Heart left ventricle (tissue), 13 donors: Measurements from ENCODE around the gene HCK.

Experiments
- POLR2A ChIP-seq, 2 donors: fragments of 450-650 bp; IDR thresholded peaks; one replicate each; pipeline ENCODE4 v1.6.1; 2017; ENCODE audit warnings: antibody characterized with exemption in 2 of 2, mild to moderate bottlenecking in 2 of 2, moderate library complexity in 2 of 2
- TF ChIP-seq, protein P1 (sequence below), 12 donors: fragments of 200-600 bp; sonication (generic) in 4 of 12; IDR thresholded peaks; one replicate each; pipeline versions ENCODE4 v1.5.0 to v1.8.0; 2018 to 2022; ENCODE audit warnings: antibody characterized with exemption in 12 of 12, mild to moderate bottlenecking in 5 of 12
- donor health status: ischemic (EF 13 %, LVEDD 7.1; RV severe dilation, severe dysfunction).
- donor health status: DM: no; HTN: yes; CAD: no.
- donor health status: DM: no; HTN: no; CAD: no.
- donor health status: ischemic (EF 25% LVEDD 6.9; RV normal size, moderate dysfunction).
- donor health status: ischemic (EF 25% LVEDD 5.7; RV mildly dilated, moderate dysfunction).
- donor health status: ischemic (EF 35%, LVEDD 5.7; RV mildly dilated, moderate dysfunction).
- donor health status: nonischemic (EF 11% LVEDD 7.7; RV severe dilation, severe dysfunction).
- donor health status: DM: yes; HTN: yes; CAD: no.
- donor health status: PGD.
- donor health status: ischemic (EF 29% LVEDD 5.4; RV normal size, mild dysfunction).
- donor health status: nonischemic (EF 23%, LVEDD 6.1; RV moderate dilation, normal function).

DNA sequence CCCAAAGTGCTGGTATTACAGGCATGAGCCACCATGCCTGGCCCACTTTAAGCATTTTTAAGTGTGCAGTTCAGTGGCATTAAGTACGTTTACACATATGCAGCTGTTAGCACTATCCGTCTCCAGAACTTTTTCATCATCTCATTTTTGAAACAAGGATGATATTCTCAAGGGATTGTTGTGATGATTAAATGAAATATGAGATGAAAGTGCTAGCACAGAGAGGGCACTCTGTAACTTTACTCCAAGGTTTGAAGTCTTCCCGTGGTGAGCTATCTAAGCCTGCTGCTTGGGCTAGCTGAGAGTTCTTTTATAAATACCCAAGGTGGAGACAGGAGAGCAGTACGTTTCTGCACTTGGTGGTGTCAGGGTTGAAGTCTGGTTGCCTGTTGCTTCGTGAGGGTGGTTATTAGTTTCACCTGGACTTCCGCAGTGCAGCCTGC is 64.1 kb downstream of the HCK start:
- TF ChIP-seq POLR2A (IDR thresholded peaks at IDR 0.05) = no peak
- TF ChIP-seq, protein P1, sequence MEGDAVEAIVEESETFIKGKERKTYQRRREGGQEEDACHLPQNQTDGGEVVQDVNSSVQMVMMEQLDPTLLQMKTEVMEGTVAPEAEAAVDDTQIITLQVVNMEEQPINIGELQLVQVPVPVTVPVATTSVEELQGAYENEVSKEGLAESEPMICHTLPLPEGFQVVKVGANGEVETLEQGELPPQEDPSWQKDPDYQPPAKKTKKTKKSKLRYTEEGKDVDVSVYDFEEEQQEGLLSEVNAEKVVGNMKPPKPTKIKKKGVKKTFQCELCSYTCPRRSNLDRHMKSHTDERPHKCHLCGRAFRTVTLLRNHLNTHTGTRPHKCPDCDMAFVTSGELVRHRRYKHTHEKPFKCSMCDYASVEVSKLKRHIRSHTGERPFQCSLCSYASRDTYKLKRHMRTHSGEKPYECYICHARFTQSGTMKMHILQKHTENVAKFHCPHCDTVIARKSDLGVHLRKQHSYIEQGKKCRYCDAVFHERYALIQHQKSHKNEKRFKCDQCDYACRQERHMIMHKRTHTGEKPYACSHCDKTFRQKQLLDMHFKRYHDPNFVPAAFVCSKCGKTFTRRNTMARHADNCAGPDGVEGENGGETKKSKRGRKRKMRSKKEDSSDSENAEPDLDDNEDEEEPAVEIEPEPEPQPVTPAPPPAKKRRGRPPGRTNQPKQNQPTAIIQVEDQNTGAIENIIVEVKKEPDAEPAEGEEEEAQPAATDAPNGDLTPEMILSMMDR (IDR thresholded peaks at IDR 0.05) = no peak
